Measurements from ENCODE around the gene TBX19. TPM values are rescaled to one million over a fixed set of nuclear protein-coding genes. Genes with fewer than 3 reads are reported as not detected.

TBX19 gene
- 0.41 TPM for total RNA-seq

- DNase-seq (ENCODE audit: low spot score in 2 of 2) (no peak), FAIRE-seq (no peak)
These were observed at the start of gene TBX19 for GRCh38 chr1:168280296-168280927. TSS of gene TBX19 (plus strand) at chr1:168280877. CDS start at chr1:168281091, 214 bp downstream.

GRCh38 chr1:168234846-168235547 is 45.7 kb upstream of the TBX19 start:
- DNase-seq (ENCODE audit: low spot score in 2 of 2), result no peak

GRCh38 chr1:168235548-168235885 is 45.2 kb upstream of the TBX19 start:
- FAIRE-seq (no peak), DNase-seq (ENCODE audit: low spot score in 2 of 2) (no peak)

More at GRCh38 chr1:168234846-168235547, 45.7 kb upstream of the TBX19 start:
- FAIRE-seq, result no peak

DNA sequence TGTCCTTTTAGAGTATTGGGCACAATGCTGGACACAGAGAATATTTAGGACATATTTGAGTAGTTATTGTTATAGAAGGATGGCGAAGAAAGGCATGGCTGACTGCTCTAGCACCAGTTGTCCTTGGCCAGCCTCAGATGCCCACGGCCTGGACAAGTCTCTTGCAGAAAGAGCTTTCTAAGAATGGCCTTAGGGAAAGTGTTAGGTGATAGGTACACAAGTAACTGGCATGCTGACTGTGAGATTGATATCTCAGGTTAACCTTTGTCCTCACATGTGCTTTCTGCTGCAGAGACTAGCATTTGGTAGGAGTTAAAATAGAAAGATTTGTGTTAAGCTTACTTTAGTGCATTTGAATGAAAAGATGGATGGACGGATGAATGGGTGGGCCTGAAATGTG is 44.7 kb upstream of the TBX19 start:
- FAIRE-seq, result no peak

GRCh38 chr1:168236836-168237611 is 43.7 kb upstream of the TBX19 start:
- no peak for FAIRE-seq
- DNase-seq (ENCODE audit: low spot score in 2 of 2), result no peak

More for the DNA sequence above, 44.7 kb upstream of the TBX19 start:
- DNase-seq (ENCODE audit: low spot score in 2 of 2), result no peak

DNA sequence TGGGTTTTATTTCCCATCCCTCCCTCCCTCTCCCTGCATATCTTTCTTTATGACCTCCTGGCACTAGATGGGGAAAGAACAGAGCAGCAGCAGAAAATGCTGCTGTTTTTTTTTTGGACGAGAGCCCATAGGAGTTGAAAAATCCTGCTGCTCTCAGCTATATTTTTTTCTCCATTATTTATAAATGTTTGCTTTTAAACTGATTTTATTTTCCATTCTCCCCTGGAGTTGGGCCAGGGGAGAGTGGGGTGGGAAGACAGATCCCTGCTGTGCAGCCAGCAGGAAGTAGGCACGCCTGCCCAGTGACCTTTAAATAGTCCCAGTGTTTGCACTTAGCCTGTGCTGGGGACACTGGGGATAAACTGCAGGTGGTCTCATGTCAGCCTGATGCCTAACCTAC is 37.5 kb upstream of the TBX19 start:
- DNase-seq (ENCODE audit: low spot score in 2 of 2) (no peak), FAIRE-seq (no peak)

DNA sequence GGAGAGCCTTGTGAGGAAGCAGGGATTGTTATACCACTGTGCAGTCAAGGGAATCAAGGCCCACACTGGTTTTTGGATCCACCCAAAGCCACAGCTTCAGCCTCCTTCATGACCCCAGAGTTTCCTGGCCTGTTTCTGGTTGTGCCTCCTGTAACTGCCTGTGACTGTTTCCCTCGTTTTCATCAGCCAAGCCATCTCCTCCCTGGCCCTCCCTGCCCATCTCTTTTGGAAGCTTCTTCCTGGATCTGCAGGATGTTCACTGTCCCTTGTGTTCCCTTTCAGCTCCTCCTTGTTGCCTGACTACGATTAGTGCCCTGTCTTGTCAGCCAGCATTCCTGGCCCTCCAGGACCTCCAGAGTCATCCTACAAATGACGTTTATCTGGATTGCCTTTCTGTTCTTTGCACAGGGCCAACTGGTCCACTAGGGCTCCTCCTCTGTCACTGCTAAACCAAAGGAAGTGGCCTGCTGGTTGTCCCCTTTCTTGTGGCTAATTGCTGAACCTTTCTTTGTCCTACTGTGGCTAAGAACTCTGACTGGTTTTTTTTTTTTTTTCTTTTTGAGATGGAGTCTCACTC is 37.0 kb upstream of the TBX19 start:
- no peak for FAIRE-seq
- no peak for DNase-seq (ENCODE audit: low spot score in 2 of 2)

DNA sequence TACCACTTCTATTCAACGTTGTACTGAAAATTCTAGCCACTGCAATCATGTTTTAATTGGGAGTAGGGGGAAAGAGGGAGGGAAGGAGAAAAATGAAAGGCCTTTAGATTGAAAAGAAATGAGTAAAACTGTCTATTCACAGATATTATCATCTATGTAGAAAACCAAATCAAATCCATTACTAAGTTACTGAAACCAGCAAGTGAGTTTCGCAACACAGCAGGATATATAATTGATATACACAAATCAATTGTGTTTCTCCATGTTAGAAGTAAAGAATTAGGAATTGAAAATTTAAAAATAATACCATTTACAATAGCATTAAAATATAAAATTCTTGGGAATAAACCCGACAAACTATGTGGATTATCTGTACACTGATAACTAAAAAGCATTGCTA is 35.6 kb upstream of the TBX19 start:
- DNase-seq (ENCODE audit: low spot score in 2 of 2), result no peak
- peak; percentile 26 for FAIRE-seq

GRCh38 chr1:168246506-168246905 is 34.2 kb upstream of the TBX19 start:
- FAIRE-seq (peak; percentile 34), DNase-seq (ENCODE audit: low spot score in 2 of 2) (no peak)

GRCh38 chr1:168252204-168252733 is 28.4 kb upstream of the TBX19 start:
- FAIRE-seq (no peak), DNase-seq (ENCODE audit: low spot score in 2 of 2) (no peak)

GRCh38 chr1:168256164-168256563 is 24.5 kb upstream of the TBX19 start:
- DNase-seq (ENCODE audit: low spot score in 2 of 2) (no peak), FAIRE-seq (no peak)

GRCh38 chr1:168257397-168257796 is 23.3 kb upstream of the TBX19 start:
- DNase-seq (ENCODE audit: low spot score in 2 of 2), result no peak
- FAIRE-seq, result no peak

DNA sequence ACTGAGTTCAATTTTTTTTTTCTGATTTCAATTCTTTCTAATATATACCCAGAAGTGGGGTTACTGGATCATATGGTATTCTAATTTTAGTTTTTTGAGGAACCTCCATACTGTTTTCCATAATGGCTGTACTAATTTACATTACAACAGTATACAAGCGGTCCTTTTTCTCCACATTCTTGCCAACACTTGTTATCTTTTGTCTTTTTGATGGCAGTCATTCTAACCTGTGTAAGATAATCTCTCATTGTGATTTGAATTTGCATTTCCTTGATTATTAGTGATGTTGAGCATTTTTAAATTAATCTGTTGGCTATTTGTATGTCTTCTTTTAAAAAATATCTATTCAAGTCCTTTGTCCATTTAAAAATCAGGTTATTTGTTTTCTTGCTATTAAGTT is 21.1 kb upstream of the TBX19 start:
- DNase-seq (ENCODE audit: low spot score in 2 of 2), result no peak
- FAIRE-seq, result no peak

DNA sequence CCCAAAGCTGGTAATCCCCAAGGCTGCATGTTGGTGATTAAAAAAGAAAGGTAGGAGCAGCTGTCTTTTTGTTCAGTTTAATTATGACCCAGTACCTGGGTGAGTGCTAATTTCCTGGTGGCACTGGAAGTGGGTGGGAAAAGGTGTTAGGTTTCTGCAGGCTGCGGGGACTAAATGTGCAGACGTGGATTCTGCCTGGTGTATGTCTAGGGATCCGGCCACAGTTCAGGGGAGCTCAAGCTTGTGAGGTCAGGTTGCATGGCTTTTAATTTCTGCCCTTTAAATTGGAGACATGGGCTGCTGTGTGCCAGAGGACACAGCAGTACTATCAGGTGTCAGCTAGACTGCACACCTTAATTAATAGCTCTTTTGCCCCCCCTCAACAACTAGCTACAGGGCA is 20.3 kb upstream of the TBX19 start:
- DNase-seq (ENCODE audit: low spot score in 2 of 2) (no peak), FAIRE-seq (no peak)

GRCh38 chr1:168261390-168261789 is 19.3 kb upstream of the TBX19 start:
- FAIRE-seq, result no peak
- DNase-seq (ENCODE audit: low spot score in 2 of 2), result no peak

DNA sequence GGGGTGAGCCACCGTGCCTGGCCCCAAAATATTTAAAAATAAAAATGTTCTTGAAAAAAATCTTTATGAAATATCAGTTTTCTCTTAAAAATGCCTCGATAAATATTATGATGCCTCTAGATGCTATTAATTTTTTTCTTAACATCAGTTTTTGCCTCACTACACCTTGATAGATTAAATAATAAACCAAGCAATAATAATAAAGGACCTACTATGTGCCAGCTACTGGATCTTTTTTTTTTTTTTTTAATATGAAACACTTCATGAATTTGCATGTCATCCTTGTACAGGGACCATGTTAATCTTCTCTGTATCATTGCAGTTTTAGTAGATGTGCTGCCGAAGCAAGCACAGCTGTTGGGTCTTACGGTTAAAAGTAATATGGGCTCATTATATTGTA is 17.5 kb upstream of the TBX19 start:
- FAIRE-seq (no peak), DNase-seq (ENCODE audit: low spot score in 2 of 2) (no peak)

DNA sequence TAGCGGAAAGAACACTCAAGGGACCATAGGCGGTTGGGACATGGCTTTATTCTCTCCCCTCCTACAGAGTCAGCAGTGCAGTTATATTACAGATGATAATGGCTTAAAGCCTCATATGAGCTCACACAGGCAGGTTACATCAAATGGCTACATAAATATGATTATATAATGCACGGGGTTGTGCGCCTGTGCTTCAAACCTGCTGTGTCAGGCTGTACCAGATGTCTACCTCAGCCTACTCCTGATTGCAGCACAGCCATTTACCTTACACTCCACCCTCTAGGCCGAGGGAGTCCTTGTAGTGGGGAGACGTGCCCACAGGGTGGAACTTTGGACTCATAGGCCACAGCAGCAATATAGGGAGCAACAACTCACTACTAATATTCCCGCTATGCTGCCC is 16.4 kb upstream of the TBX19 start:
- DNase-seq (ENCODE audit: low spot score in 2 of 2) (no peak), FAIRE-seq (no peak)

GRCh38 chr1:168265596-168265995 is 15.1 kb upstream of the TBX19 start:
- DNase-seq (ENCODE audit: low spot score in 2 of 2), result no peak
- no peak for FAIRE-seq

- FAIRE-seq (no peak), DNase-seq (ENCODE audit: low spot score in 2 of 2) (no peak)
These were observed 14.0 kb upstream of the TBX19 start for GRCh38 chr1:168266644-168267186.

DNA sequence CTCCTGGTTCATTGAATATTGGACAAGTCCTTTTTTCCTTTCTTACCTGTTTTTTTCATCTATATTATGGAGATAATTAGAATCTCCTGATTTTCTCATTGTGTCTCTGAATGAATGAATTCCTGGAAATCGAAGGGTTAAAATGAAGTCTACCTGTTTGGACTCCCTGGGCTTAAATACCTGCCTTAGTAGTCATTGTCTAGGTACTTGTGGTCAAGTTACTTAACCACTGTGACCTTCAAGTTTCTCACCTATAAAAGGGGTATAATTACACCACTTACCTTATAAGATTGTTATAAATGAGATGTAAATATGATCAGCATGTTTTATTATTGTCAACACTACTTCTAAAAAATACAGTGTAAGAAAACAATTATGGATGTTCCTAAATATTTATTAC is 9.0 kb upstream of the TBX19 start:
- no peak for DNase-seq (ENCODE audit: low spot score in 2 of 2)

GRCh38 chr1:168273575-168273974 is 7.1 kb upstream of the TBX19 start:
- DNase-seq (ENCODE audit: low spot score in 2 of 2) (no peak), FAIRE-seq (peak; percentile 8)

More for the DNA sequence above, 9.0 kb upstream of the TBX19 start:
- no peak for FAIRE-seq

Measured in frontal cortex (tissue), 4 donors.